DND-41 (cell line): ENCODE data around the gene SULT1B1.

Source experiments
- CTCF ChIP-seq: IDR thresholded peaks from 2 replicates; pipeline ENCODE4 v1.5.1; 2012; ENCODE audit warnings: borderline replicate concordance, low read length, moderate library complexity, mild to moderate bottlenecking; ENCODE audit not compliant: poor library complexity, severe bottlenecking; ENCODE audit errors: extremely low read depth
- EZH2 ChIP-seq: IDR thresholded peaks from 3 replicates; pipeline ENCODE4 v1.6.1; 2012; ENCODE audit warnings: borderline replicate concordance, low read depth, mild to moderate bottlenecking, moderate library complexity, low read length, inconsistent platforms; ENCODE audit not compliant: severe bottlenecking

GRCh38 chr4:69689599-69689998, 70.8 kb downstream of the SULT1B1 start:
- peak; percentile 69 for TF ChIP-seq CTCF
- TF ChIP-seq EZH2, result no peak
